H9 (cell line): ENCODE results near the gene SMAD3. TPM values are rescaled to one million over a fixed set of nuclear protein-coding genes. Genes with fewer than 3 reads are reported as not detected.

Experiments
- DNase-seq: peaks from one replicate; pipeline ENCODE4 v3.0.0-alpha.2; 2017
- H2AFZ ChIP-seq: one replicate; pipeline ENCODE4 v1.6.1; 2013; ENCODE audit warnings: mild to moderate bottlenecking, low read length, control low read depth, moderate library complexity
- H2AK5ac ChIP-seq: 2 replicates; pipeline ENCODE4 v1.6.1; 2013; ENCODE audit warnings: low read length, control low read depth, mixed read lengths; ENCODE audit not compliant: insufficient read length
- H2BK120ac ChIP-seq: one replicate; pipeline ENCODE4 v1.6.1; 2013; ENCODE audit warnings: low read depth, mild to moderate bottlenecking, low read length, control low read depth, inconsistent platforms; ENCODE audit not compliant: poor library complexity, severe bottlenecking
- H2BK12ac ChIP-seq: 2 replicates; pipeline ENCODE4 v1.6.1; 2013; ENCODE audit warnings: low read length, control low read depth, mixed read lengths, low read depth; ENCODE audit not compliant: insufficient read length
- H2BK15ac ChIP-seq: 2 replicates; pipeline ENCODE4 v1.6.1; 2013; ENCODE audit warnings: low read depth, low read length, control low read depth
- H2BK20ac ChIP-seq: one replicate; pipeline ENCODE4 v1.6.1; 2013; ENCODE audit warnings: low read depth, mild to moderate bottlenecking, low read length, control low read depth, inconsistent platforms; ENCODE audit not compliant: poor library complexity, severe bottlenecking
- H2BK5ac ChIP-seq: 2 replicates; pipeline ENCODE4 v1.6.1; 2013; ENCODE audit warnings: low read length, control low read depth, mixed read lengths; ENCODE audit not compliant: insufficient read length
- H3K14ac ChIP-seq: 2 replicates; pipeline ENCODE4 v1.6.1; 2013; ENCODE audit warnings: low read length, control low read depth; ENCODE audit not compliant: insufficient read depth
- H3K18ac ChIP-seq: 2 replicates; pipeline ENCODE4 v1.6.1; 2013; ENCODE audit warnings: low read depth, mild to moderate bottlenecking, mixed read lengths, low read length, control low read depth; ENCODE audit not compliant: insufficient read length
- H3K23ac ChIP-seq: 2 replicates; pipeline ENCODE4 v1.6.1; 2013; ENCODE audit warnings: low read length, control low read depth, mixed read lengths, low read depth; ENCODE audit not compliant: insufficient read length
- H3K23me2 ChIP-seq: 2 replicates; pipeline ENCODE4 v1.6.1; 2013; ENCODE audit warnings: low read depth, mild to moderate bottlenecking, mixed read lengths, low read length, control low read depth; ENCODE audit not compliant: insufficient read length, poor library complexity, severe bottlenecking
- H3K27ac ChIP-seq: 2 replicates; pipeline ENCODE4 v1.5.1; 2013; ENCODE audit warnings: low read length, control low read depth, mixed read lengths, low read depth; ENCODE audit not compliant: insufficient read length
- H3K27me3 ChIP-seq: 2 replicates; pipeline ENCODE4 v1.6.1; 2013; ENCODE audit warnings: low read length, control low read depth, inconsistent platforms; ENCODE audit not compliant: insufficient read depth
- H3K4ac ChIP-seq: 2 replicates; pipeline ENCODE4 v1.6.1; 2013; ENCODE audit warnings: low read depth, mild to moderate bottlenecking, control low read depth, inconsistent platforms, low read length, moderate library complexity
- H3K4me1 ChIP-seq: 2 replicates; pipeline ENCODE4 v1.6.1; 2013; ENCODE audit warnings: low read length, control low read depth, inconsistent platforms; ENCODE audit not compliant: insufficient read depth
- H3K4me2 ChIP-seq: 2 replicates; pipeline ENCODE4 v1.6.1; 2013; ENCODE audit warnings: low read length, control low read depth, mixed read lengths; ENCODE audit not compliant: insufficient read length, insufficient read depth
- H3K56ac ChIP-seq: 2 replicates; pipeline ENCODE4 v1.6.1; 2013; ENCODE audit warnings: low read depth, mild to moderate bottlenecking, mixed read lengths, low read length, control low read depth; ENCODE audit not compliant: insufficient read length
- H3K79me1 ChIP-seq: 2 replicates; pipeline ENCODE4 v1.6.1; 2013; ENCODE audit warnings: low read depth, mild to moderate bottlenecking, moderate library complexity, low read length, control low read depth, inconsistent platforms; ENCODE audit not compliant: insufficient read depth, poor library complexity, severe bottlenecking
- H3K79me2 ChIP-seq: 2 replicates; pipeline ENCODE4 v1.6.1; 2013; ENCODE audit warnings: low read length, control low read depth, inconsistent platforms; ENCODE audit not compliant: insufficient read depth
- H3K9ac ChIP-seq: 2 replicates; pipeline ENCODE4 v1.6.1; 2013; ENCODE audit warnings: low read length, control low read depth, mixed read lengths; ENCODE audit not compliant: insufficient read length; ENCODE audit errors: extremely low read depth
- H3K9me3 ChIP-seq: one replicate; pipeline ENCODE4 v1.6.1; 2013; ENCODE audit warnings: low read depth, low read length, inconsistent platforms; ENCODE audit not compliant: control insufficient read depth
- H3T11ph ChIP-seq: one replicate; pipeline ENCODE4 v1.6.1; 2013; ENCODE audit warnings: mild to moderate bottlenecking, low read length, control low read depth, inconsistent platforms
- H4K20me1 ChIP-seq: one replicate; pipeline ENCODE4 v1.6.1; 2013; ENCODE audit not compliant: control insufficient read depth, insufficient read length, insufficient read depth
- H4K5ac ChIP-seq: 2 replicates; pipeline ENCODE4 v1.6.1; 2013; ENCODE audit warnings: low read depth, mild to moderate bottlenecking, mixed read lengths, low read length, control low read depth; ENCODE audit not compliant: insufficient read length
- H4K8ac ChIP-seq: replicated peaks from 2 replicates; pipeline ENCODE4 v1.6.1; 2013; ENCODE audit warnings: low read length, control low read depth, mixed read lengths, low read depth; ENCODE audit not compliant: insufficient read length
- H4K91ac ChIP-seq: 2 replicates; pipeline ENCODE4 v1.6.1; 2013; ENCODE audit warnings: low read depth, mild to moderate bottlenecking, moderate library complexity, mixed read lengths, low read length, control low read depth; ENCODE audit not compliant: insufficient read length
- H3K27ac Mint-ChIP-seq, 3 experiments: 2 replicates in 2 of 3; 3 replicates in 1 of 3; pipeline ENCODE4 v1.8.0; 2020 to 2021; ENCODE audit warnings: mixed read lengths in 3 of 3, mild to moderate bottlenecking in 1 of 3, moderate library complexity in 1 of 3
- H3K27me3 Mint-ChIP-seq: 2 replicates; pipeline ENCODE4 v1.8.0; 2021; ENCODE audit warnings: low read depth, mild to moderate bottlenecking, moderate library complexity, mixed read lengths
- H3K36me3 Mint-ChIP-seq, 3 experiments: 2 replicates in 2 of 3; 3 replicates in 1 of 3; pipeline ENCODE4 v1.8.0; 2020 to 2021; ENCODE audit warnings: low read depth in 3 of 3, mixed read lengths in 3 of 3; ENCODE audit not compliant: insufficient read depth in 1 of 3
- H3K4me1 Mint-ChIP-seq, 2 experiments: 2 replicates each; pipeline ENCODE4 v1.8.0; 2020; ENCODE audit warnings: mixed read lengths in 2 of 2
- H3K4me3 Mint-ChIP-seq, 2 experiments: 2 replicates in 1 of 2; 3 replicates in 1 of 2; pipeline ENCODE4 v1.8.0; 2020 to 2021; ENCODE audit warnings: mild to moderate bottlenecking in 2 of 2, mixed read lengths in 2 of 2, moderate library complexity in 1 of 2
- H3K9me3 Mint-ChIP-seq, 2 experiments: 2 replicates in 1 of 2; 3 replicates in 1 of 2; pipeline ENCODE4 v1.8.0; 2020; ENCODE audit warnings: mild to moderate bottlenecking in 2 of 2, mixed read lengths in 2 of 2, moderate library complexity in 1 of 2
- WGBS: extraction: QIAGEN DNeasy Blood & Tissue Kit; methylation state at CpG from one replicate; pipeline ENCODE4 v1.1.7; 2013; ENCODE audit warnings: missing lambda C conversion rate, low lambda C conversion rate, mixed read lengths; ENCODE audit not compliant: insufficient read length; ENCODE audit errors: extremely low coverage; 5-methylcytosine and 5-hydroxymethylcytosine counted together
- total RNA-seq: library from RNA; stranded (reverse); gene quantifications from 2 replicates; pipeline ENCODE4 v1.2.1, GENCODE V29; 2021
- TF ChIP-seq, protein P1 (sequence below): fragments of 200-600 bp; sonication (generic); conservative IDR thresholded peaks from 3 replicates; pipeline ENCODE4 v1.8.0; 2021; ENCODE audit warnings: antibody characterized with exemption, mild to moderate bottlenecking

The SMAD3 gene
- total RNA-seq, 1 experiment from 2014 or later: 26.7 TPM

DNA sequence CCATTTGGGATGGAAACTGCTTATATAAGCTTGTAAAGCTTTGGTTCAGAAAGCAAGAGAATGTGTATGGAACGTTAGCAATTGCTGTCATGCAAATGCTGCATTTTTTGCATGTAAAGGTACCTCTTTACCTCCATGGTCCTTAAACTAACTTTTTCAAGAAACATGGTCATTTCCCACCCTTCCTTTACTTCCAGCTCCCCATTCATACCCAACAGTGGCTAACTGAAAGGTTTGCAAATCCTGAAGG, 84.3 kb downstream of the SMAD3 start:
- Histone ChIP-seq H4K91ac (no peak overlapping the region), H3K4ac (no peak overlapping the region), H3K9me3 (no peaks in the 10 kb centered on the region), H3K4me2 (peak overlapping the region; percentile 17), H4K8ac (no peak overlapping the region), H3K23ac (no peak overlapping the region), H3K79me1 (no peaks in the 10 kb centered on the region), H3K9ac (no peak overlapping the region), H3T11ph (no peak overlapping the region), H2AFZ (no peak overlapping the region), H2BK12ac (no peak overlapping the region), H3K4me1 (peaks cover 35% of the 10 kb centered on the region; the same call in 1 of the 2 replicates), H4K5ac (no peak overlapping the region), H3K27ac (no peak overlapping the region), H3K18ac (no peak overlapping the region), H3K23me2 (no peaks in the 10 kb centered on the region), H3K27me3 (no peaks in the 10 kb centered on the region), H2AK5ac (no peak overlapping the region), H2BK5ac (no peak overlapping the region), H2BK120ac (no peak overlapping the region), H3K56ac (no peak overlapping the region), H2BK15ac (no peak overlapping the region), H4K20me1 (no peaks in the 10 kb centered on the region), H2BK20ac (no peak overlapping the region), H3K14ac (no peak overlapping the region), H3K79me2 (no peaks in the 10 kb centered on the region)
- Mint-ChIP-seq H3K4me3 (peak overlapping the region in 1 of 2 experiments; percentile 44; a peak in 1 of 5 replicates), H3K4me1 (peaks cover 73 to 81% of the 10 kb centered on the region in 2 experiments), H3K36me3 (no peaks in the 10 kb centered on the region), H3K27me3 (no peaks in the 10 kb centered on the region), H3K27ac (peak overlapping the region in 1 of 3 experiments; percentile 94; a peak in 3 of 7 replicates), H3K9me3 (no peaks in the 10 kb centered on the region)
- no CpG with 5 or more reads among the region's 1 CpG for WGBS
- TF ChIP-seq, protein P1, sequence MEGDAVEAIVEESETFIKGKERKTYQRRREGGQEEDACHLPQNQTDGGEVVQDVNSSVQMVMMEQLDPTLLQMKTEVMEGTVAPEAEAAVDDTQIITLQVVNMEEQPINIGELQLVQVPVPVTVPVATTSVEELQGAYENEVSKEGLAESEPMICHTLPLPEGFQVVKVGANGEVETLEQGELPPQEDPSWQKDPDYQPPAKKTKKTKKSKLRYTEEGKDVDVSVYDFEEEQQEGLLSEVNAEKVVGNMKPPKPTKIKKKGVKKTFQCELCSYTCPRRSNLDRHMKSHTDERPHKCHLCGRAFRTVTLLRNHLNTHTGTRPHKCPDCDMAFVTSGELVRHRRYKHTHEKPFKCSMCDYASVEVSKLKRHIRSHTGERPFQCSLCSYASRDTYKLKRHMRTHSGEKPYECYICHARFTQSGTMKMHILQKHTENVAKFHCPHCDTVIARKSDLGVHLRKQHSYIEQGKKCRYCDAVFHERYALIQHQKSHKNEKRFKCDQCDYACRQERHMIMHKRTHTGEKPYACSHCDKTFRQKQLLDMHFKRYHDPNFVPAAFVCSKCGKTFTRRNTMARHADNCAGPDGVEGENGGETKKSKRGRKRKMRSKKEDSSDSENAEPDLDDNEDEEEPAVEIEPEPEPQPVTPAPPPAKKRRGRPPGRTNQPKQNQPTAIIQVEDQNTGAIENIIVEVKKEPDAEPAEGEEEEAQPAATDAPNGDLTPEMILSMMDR: no peak
- no peak for DNase-seq
